CD4-positive, alpha-beta T cell treated with Interleukin-6 for 4 hours (primary cell): ENCODE measurements around the gene MED23.

Source experiments
- DNase-seq: peaks from one replicate; pipeline ENCODE4 v3.0.0-alpha.2; 2020; ENCODE audit warnings: mixed read lengths

The MED23 gene

GRCh38 chr6:131641554-131641953 is 13.5 kb upstream of the MED23 start:
- no peak for DNase-seq

- no peak for DNase-seq
These were observed 12.5 kb upstream of the MED23 start for GRCh38 chr6:131640576-131640975.

- DNase-seq = no peak
These were observed 12.1 kb upstream of the MED23 start for GRCh38 chr6:131640100-131640499.

- no peak for DNase-seq
These were observed 10.0 kb upstream of the MED23 start for GRCh38 chr6:131638013-131638412.

- DNase-seq = no peak
These were observed 9.1 kb upstream of the MED23 start, which contains the start of gene ENPP3 for GRCh38 chr6:131636880-131637792. Gene ENPP3, plus strand, starts transcription at chr6:131637302. Its CDS starts 83 bp downstream, at chr6:131637385.

GRCh38 chr6:131635384-131636340 is 7.6 kb upstream of the MED23 start:
- DNase-seq = no peak

- no peak for DNase-seq
These were observed 3.7 kb upstream of the MED23 start for GRCh38 chr6:131631625-131632289.

GRCh38 chr6:131629651-131630050 is 1.6 kb upstream of the MED23 start:
- no peak for DNase-seq

- DNase-seq = no peak
These were observed 684 bp upstream of the MED23 start for GRCh38 chr6:131628726-131629125.

- DNase-seq = no peak
These were observed 12.8 kb downstream of the MED23 start for GRCh38 chr6:131615275-131615674.

GRCh38 chr6:131613296-131613925 is 14.6 kb downstream of the MED23 start:
- no peak for DNase-seq

GRCh38 chr6:131602781-131603312 is 25.2 kb downstream of the MED23 start:
- no peak for DNase-seq

GRCh38 chr6:131600716-131601115 is 27.3 kb downstream of the MED23 start:
- DNase-seq = no peak

GRCh38 chr6:131597446-131597845 is 30.6 kb downstream of the MED23 start:
- DNase-seq = no peak

GRCh38 chr6:131594074-131594473 is 34.0 kb downstream of the MED23 start:
- no peak for DNase-seq

- no peak for DNase-seq
These were observed 35.1 kb downstream of the MED23 start for GRCh38 chr6:131592935-131593334.

- no peak for DNase-seq
These were observed 39.4 kb downstream of the MED23 start for GRCh38 chr6:131588643-131589042.

GRCh38 chr6:131587909-131588308 is 40.1 kb downstream of the MED23 start:
- DNase-seq = no peak

- no peak for DNase-seq
These were observed 41.5 kb downstream of the MED23 start for GRCh38 chr6:131586543-131586942.

- DNase-seq = no peak
These were observed 46.5 kb downstream of the MED23 start for GRCh38 chr6:131581523-131581922.

GRCh38 chr6:131575834-131576478 is 52.1 kb downstream of the MED23 start:
- no peak for DNase-seq

GRCh38 chr6:131574686-131575085 is 53.4 kb downstream of the MED23 start:
- no peak for DNase-seq
